ENCODE data around the gene GAD2.

DNA sequence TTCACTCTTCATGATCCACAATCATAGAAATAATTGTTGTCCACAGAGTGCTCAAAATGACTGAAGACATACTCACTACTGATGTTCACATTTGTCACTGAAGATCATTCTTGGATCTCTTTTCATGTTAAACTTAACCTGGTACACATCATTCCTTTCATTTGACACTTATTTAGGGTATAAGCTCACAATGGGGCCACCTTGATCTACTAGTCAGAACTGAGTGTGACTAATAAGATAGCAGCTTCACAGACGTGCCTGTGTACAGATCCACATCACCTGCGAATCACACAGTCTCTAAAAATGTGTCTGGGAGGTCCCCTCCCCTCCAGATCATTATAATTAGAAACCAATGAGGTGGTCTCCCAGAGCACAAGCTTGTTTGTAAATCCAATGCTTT is 21.8 kb downstream of the GAD2 start:
- TF ChIP-seq OSR2 (tag by site-specific recombination; IDR thresholded peaks at IDR 0.05) = no peak
- no peak for TF ChIP-seq ZNF394 (tag by site-specific recombination; IDR thresholded peaks at IDR 0.05; ENCODE audit: borderline replicate concordance)
- TF ChIP-seq ZNF560 (tag by site-specific recombination; IDR thresholded peaks at IDR 0.05; ENCODE audit: borderline replicate concordance) = no peak
- TF ChIP-seq ZNF426 (tag by site-specific recombination; IDR thresholded peaks at IDR 0.05) = no peak
- TF ChIP-seq ZNF639 (tag by site-specific recombination; IDR thresholded peaks at IDR 0.05) = no peak
- no peak for TF ChIP-seq ZNF423 (tag by site-specific recombination; IDR thresholded peaks at IDR 0.05)
- no peak for TF ChIP-seq TCF7L2 (IDR thresholded peaks at IDR 0.05; ENCODE audit: borderline replicate concordance, low read depth, low read length)

Data from HEK293 (cell line).